GM06990 (cell line): ENCODE data around the gene DOCK4.

Experiments used
- DNase-seq: peaks from one replicate; pipeline ENCODE4 v3.0.0-alpha.2; 2011; ENCODE audit not compliant: insufficient read length; ENCODE audit errors: extremely low read depth
- H3K27me3 ChIP-seq: replicated peaks from 2 replicates; pipeline ENCODE4 v1.6.0; 2011; ENCODE audit warnings: low read length; ENCODE audit not compliant: control insufficient read depth, insufficient read depth
- H3K36me3 ChIP-seq: 2 replicates; pipeline ENCODE4 v1.5.1; 2011; ENCODE audit warnings: low read length; ENCODE audit not compliant: control insufficient read depth, insufficient read depth
- H3K4me3 ChIP-seq: replicated peaks from 2 replicates; pipeline ENCODE4 v1.5.1; 2011; ENCODE audit warnings: low read depth, mild to moderate bottlenecking, control low read depth, low read length
- CTCF ChIP-seq: IDR thresholded peaks from 2 replicates; pipeline ENCODE4 v1.5.1; 2011; ENCODE audit warnings: low read length, control low read depth, mild to moderate bottlenecking, inconsistent platforms; ENCODE audit not compliant: insufficient read depth, poor library complexity, severe bottlenecking

DOCK4 gene

GRCh38 chr7:112058686-112059085 lies 147.5 kb downstream of the DOCK4 start:
- Histone ChIP-seq H3K4me3 (no peak overlapping the region), H3K27me3 (no peaks in the 10 kb centered on the region), H3K36me3 (no peaks in the 10 kb centered on the region)
- DNase-seq: no peak
- TF ChIP-seq CTCF: no peak

- peak; percentile 25 for DNase-seq
- Histone ChIP-seq H3K27me3 (no peaks in the 10 kb centered on the region), H3K36me3 (no peaks in the 10 kb centered on the region), H3K4me3 (no peak overlapping the region)
- no peak for TF ChIP-seq CTCF
Measured at GRCh38 chr7:112056409-112056808, 149.8 kb downstream of the DOCK4 start.

- no peak overlapping the region for H3K4me3 ChIP-seq
- no peak for TF ChIP-seq CTCF
- no peaks in the 10 kb centered on the region for H3K27me3 ChIP-seq
- no peak for DNase-seq
- H3K36me3 ChIP-seq: no peaks in the 10 kb centered on the region
Measured at GRCh38 chr7:112053737-112054069, 152.5 kb downstream of the DOCK4 start.

GRCh38 chr7:112052993-112053736 lies 153.0 kb downstream of the DOCK4 start:
- no peak overlapping the region for H3K4me3 ChIP-seq
- no peak for TF ChIP-seq CTCF
- H3K27me3 ChIP-seq: no peaks in the 10 kb centered on the region
- DNase-seq: no peak
- no peaks in the 10 kb centered on the region for H3K36me3 ChIP-seq

- no peak for TF ChIP-seq CTCF
- H3K27me3 ChIP-seq: no peaks in the 10 kb centered on the region
- no peak overlapping the region for H3K4me3 ChIP-seq
- no peaks in the 10 kb centered on the region for H3K36me3 ChIP-seq
- DNase-seq: no peak
Measured at GRCh38 chr7:112052498-112052897, 153.7 kb downstream of the DOCK4 start.
